HEK293 (cell line): ENCODE results near the gene ADPRHL1.

ENCODE experiments used
- CTCF ChIA-PET: fragments of 350-600 bp; formaldehyde crosslinking; extraction: SDS; loops from one replicate; lab custom pipeline; 2021; ENCODE audit warnings: antibody characterized with exemption; lab: Yijun Ruan, JAX
- POLR2A ChIA-PET: fragments of 300-600 bp; formaldehyde crosslinking; extraction: SDS; loops from one replicate; lab custom pipeline; 2020; ENCODE audit warnings: antibody characterized with exemption, inconsistent platforms; lab: Yijun Ruan, JAX
- H3K27ac ChIP-seq: fragments of 200-500 bp; sonication (Bioruptor generic); 2 replicates; pipeline ENCODE4 v1.5.1; 2014; ENCODE audit warnings: low read depth, low read length, control low read depth, inconsistent platforms; ENCODE audit errors: extremely low read depth
- H3K36me3 ChIP-seq, 2 experiments: fragments of 200-500 bp in 1 of 2; sonication (Bioruptor generic) in 1 of 2; 1 replicate in 1 of 2; 2 replicates in 1 of 2; pipeline ENCODE4 v1.5.1; 2014 to 2017; ENCODE audit warnings: inconsistent platforms in 2 of 2, low read length in 2 of 2; ENCODE audit not compliant: control insufficient read depth in 2 of 2, insufficient read depth in 1 of 2
- H3K4me1 ChIP-seq: fragments of 200-500 bp; sonication (Bioruptor generic); 2 replicates; pipeline ENCODE4 v1.5.1; 2014; ENCODE audit warnings: mild to moderate bottlenecking, low read length, inconsistent platforms; ENCODE audit not compliant: control insufficient read depth, insufficient read depth
- H3K4me3 ChIP-seq: 2 replicates; pipeline ENCODE4 v1.5.1; 2011; ENCODE audit warnings: low read depth, mild to moderate bottlenecking, control low read depth, low read length, moderate library complexity
- H3K9me3 ChIP-seq: fragments of 200-500 bp; sonication (Bioruptor generic); 2 replicates; pipeline ENCODE4 v1.5.1; 2014; ENCODE audit warnings: low read depth, low read length, inconsistent platforms; ENCODE audit not compliant: control insufficient read depth, insufficient read depth
- KLF7 ChIP-seq: fragments of 450-650 bp; formaldehyde crosslinking; IDR thresholded peaks from 2 replicates; pipeline ENCODE4 v1.5.1; 2016; ENCODE audit warnings: missing biosample characterization, missing genetic modification characterization, borderline replicate concordance
- OVOL3 ChIP-seq: fragments of 450-650 bp; formaldehyde crosslinking; IDR thresholded peaks from 2 replicates; pipeline ENCODE4 v1.5.1; 2016; ENCODE audit warnings: missing biosample characterization, missing genetic modification characterization
- REST ChIP-seq: fragments of 450-650 bp; formaldehyde crosslinking; IDR thresholded peaks from 2 replicates; pipeline ENCODE4 v1.5.1; 2016; ENCODE audit warnings: missing biosample characterization, missing genetic modification characterization
- SP2 ChIP-seq: fragments of 450-650 bp; formaldehyde crosslinking; IDR thresholded peaks from 2 replicates; pipeline ENCODE4 v1.5.1; 2016; ENCODE audit warnings: missing biosample characterization, missing genetic modification characterization
- ZEB2 ChIP-seq: fragments of 450-650 bp; formaldehyde crosslinking; IDR thresholded peaks from 2 replicates; pipeline ENCODE4 v1.5.1; 2016; ENCODE audit warnings: missing biosample characterization, missing genetic modification characterization
- ZFP3 ChIP-seq: fragments of 450-650 bp; formaldehyde crosslinking; IDR thresholded peaks from 2 replicates; pipeline ENCODE4 v1.5.1; 2016; ENCODE audit warnings: low read depth, missing biosample characterization, missing genetic modification characterization
- ZNF146 ChIP-seq: fragments of 450-650 bp; formaldehyde crosslinking; IDR thresholded peaks from 2 replicates; pipeline ENCODE4 v1.5.1; 2016; ENCODE audit warnings: missing biosample characterization, missing genetic modification characterization
- ZNF24 ChIP-seq: fragments of 450-650 bp; formaldehyde crosslinking; IDR thresholded peaks from 2 replicates; pipeline ENCODE4 v1.5.1; 2016; ENCODE audit warnings: missing biosample characterization, missing genetic modification characterization
- ZNF266 ChIP-seq: fragments of 450-650 bp; formaldehyde crosslinking; IDR thresholded peaks from 2 replicates; pipeline ENCODE4 v1.5.1; 2016; ENCODE audit warnings: missing biosample characterization, missing genetic modification characterization, low read depth
- ZNF324 ChIP-seq: fragments of 450-650 bp; formaldehyde crosslinking; IDR thresholded peaks from 2 replicates; pipeline ENCODE4 v1.5.1; 2016; ENCODE audit warnings: missing biosample characterization, missing genetic modification characterization
- ZNF510 ChIP-seq: fragments of 450-650 bp; formaldehyde crosslinking; IDR thresholded peaks from 2 replicates; pipeline ENCODE4 v1.5.1; 2018; ENCODE audit warnings: mild to moderate bottlenecking, missing genetic modification characterization, missing biosample characterization; ENCODE audit not compliant: insufficient replicate concordance
- ZNF555 ChIP-seq: fragments of 450-650 bp; formaldehyde crosslinking; conservative IDR thresholded peaks from 2 replicates; pipeline ENCODE4 v1.5.1; 2017; ENCODE audit warnings: missing biosample characterization, mild to moderate bottlenecking, missing genetic modification characterization, inconsistent platforms
- ZNF560 ChIP-seq: fragments of 450-650 bp; formaldehyde crosslinking; IDR thresholded peaks from 2 replicates; pipeline ENCODE4 v1.5.1; 2017; ENCODE audit warnings: missing biosample characterization, missing genetic modification characterization, borderline replicate concordance
- ZNF600 ChIP-seq: fragments of 450-650 bp; formaldehyde crosslinking; IDR thresholded peaks from 2 replicates; pipeline ENCODE4 v1.5.1; 2016; ENCODE audit warnings: missing biosample characterization, missing genetic modification characterization
- ZNF658 ChIP-seq: fragments of 450-650 bp; formaldehyde crosslinking; IDR thresholded peaks from 2 replicates; pipeline ENCODE4; 2016; ENCODE audit warnings: missing biosample characterization, missing genetic modification characterization
- ZNF704 ChIP-seq: fragments of 450-650 bp; formaldehyde crosslinking; IDR thresholded peaks from 2 replicates; pipeline ENCODE4 v1.5.1; 2016; ENCODE audit warnings: missing biosample characterization, missing genetic modification characterization
- ZNF843 ChIP-seq: fragments of 450-650 bp; formaldehyde crosslinking; IDR thresholded peaks from 2 replicates; pipeline ENCODE4 v1.5.1; 2016; ENCODE audit warnings: missing biosample characterization, missing genetic modification characterization

ADPRHL1 gene

GRCh38 chr13:113456116-113456702, 2.9 kb upstream of the ADPRHL1 start:
- TF ChIP-seq ZFP3 (tag by site-specific recombination) (no peak), ZNF600 (tag by site-specific recombination) (peak; percentile 71; the same call in 1 of the 2 replicates), ZNF266 (tag by site-specific recombination) (no peak), ZNF658 (tag by site-specific recombination) (no peak)
- H3K4me1 ChIP-seq, result peaks cover 4% of the 10 kb centered on the region; the same call in 1 of the 2 replicates
- ChIA-PET CTCF (no interaction called here), POLR2A (no interaction called here)
- no peak overlapping the region for H3K27ac ChIP-seq
- H3K4me3 ChIP-seq, result no peak overlapping the region
- H3K36me3 ChIP-seq, result peaks cover 3 to 65% of the 10 kb centered on the region in 2 experiments; a peak in 1 of 3 replicates
- no peaks in the 10 kb centered on the region for H3K9me3 ChIP-seq

GRCh38 chr13:113455384-113455783, 2.1 kb upstream of the ADPRHL1 start:
- TF ChIP-seq ZNF324 (tag by site-specific recombination), result no peak
- 0 out of 2 replicates have a peak, but pooled peaks have one; percentile 12 for TF ChIP-seq ZEB2 (tag by site-specific recombination)
- TF ChIP-seq ZNF704 (tag by site-specific recombination), result no peak
- peak; percentile 80 for TF ChIP-seq ZNF600 (tag by site-specific recombination)
- TF ChIP-seq, all 188 proteins: peak for 2
- ChIA-PET CTCF (interaction anchor here (1.0 kb wide), 1 partner anchor 34 kb away, joined by 4 read pairs; no protein-coding TSS in a partner anchor), POLR2A (no interaction called here)
- Histone ChIP-seq H3K4me1 (peaks cover 4% of the 10 kb centered on the region; the same call in 1 of the 2 replicates), H3K36me3 (peaks cover 3 to 57% of the 10 kb centered on the region in 2 experiments; a peak in 1 of 3 replicates), H3K4me3 (no peak overlapping the region), H3K27ac (no peak overlapping the region), H3K9me3 (no peaks in the 10 kb centered on the region)

GRCh38 chr13:113454936-113455335, 1.6 kb upstream of the ADPRHL1 start:
- peaks cover 4% of the 10 kb centered on the region; the same call in 1 of the 2 replicates for H3K4me1 ChIP-seq
- TF ChIP-seq ZNF843 (tag by site-specific recombination) (no peak), ZNF704 (tag by site-specific recombination) (no peak), KLF7 (tag by site-specific recombination) (no peak), ZNF24 (tag by site-specific recombination) (no peak), ZNF510 (tag by site-specific recombination) (no peak), ZNF560 (tag by site-specific recombination) (no peak), REST (tag by site-specific recombination) (no peak), SP2 (tag by site-specific recombination) (no peak), OVOL3 (tag by site-specific recombination) (no peak), ZNF555 (no peak), ZNF146 (tag by site-specific recombination) (no peak)
- H3K4me3 ChIP-seq, result no peak overlapping the region
- no peak overlapping the region for H3K27ac ChIP-seq
- no peaks in the 10 kb centered on the region for H3K9me3 ChIP-seq
- ChIA-PET POLR2A (no interaction called here), CTCF (interaction anchor here (1.0 kb wide), 1 partner anchor 34 kb away, joined by 4 read pairs; no protein-coding TSS in a partner anchor)
- H3K36me3 ChIP-seq, result peaks cover 2 to 53% of the 10 kb centered on the region in 2 experiments; a peak in 1 of 3 replicates
